Gastroesophageal sphincter (tissue), 4 donors: Measurements from ENCODE around the gene ATP23. TPM values are rescaled to one million over a fixed set of nuclear protein-coding genes. Genes with fewer than 3 reads are reported as not detected.

Experiments
- ATAC-seq: fragments of 150-250 bp; one replicate; pipeline ENCODE4 v1.9.1; 2016; ENCODE audit warnings: mild to moderate bottlenecking, moderate library complexity
- H3K27ac ChIP-seq, 4 donors: fragments of 200-600 bp; sonication (generic) in 3 of 4; 1 replicate in 3 of 4; 2 replicates in 1 of 4; pipeline ENCODE4 v1.5.1; 2016 to 2019
- H3K27me3 ChIP-seq: fragments of 200-600 bp; sonication (generic); one replicate; pipeline ENCODE4 v1.5.1; 2019
- H3K36me3 ChIP-seq, 2 donors: fragments of 200-600 bp; sonication (generic); one replicate each; pipeline ENCODE4 v1.5.1; 2019; ENCODE audit warnings: control low read depth in 1 of 2
- H3K4me1 ChIP-seq, 3 donors: fragments of 200-600 bp; sonication (generic); 1 replicate in 2 of 3; 2 replicates in 1 of 3; pipeline ENCODE4 v1.5.1; 2016 to 2019; ENCODE audit warnings: control low read depth in 2 of 3
- H3K4me3 ChIP-seq, 2 donors: fragments of 200-600 bp; sonication (generic); one replicate each; pipeline ENCODE4 v1.5.1; 2019; ENCODE audit warnings: mild to moderate bottlenecking in 1 of 2, moderate library complexity in 1 of 2
- H3K9me3 ChIP-seq, 3 donors: fragments of 200-600 bp; sonication (generic); one replicate each; pipeline ENCODE4 v1.5.1; 2017 to 2019; ENCODE audit warnings: control low read depth in 2 of 3
- CTCF ChIP-seq, 4 experiments: fragments of 200-600 bp in 2 of 4; fragments of 450-650 bp in 2 of 4; sonication (generic) in 1 of 4; IDR thresholded peaks; one replicate each; pipeline ENCODE4 v1.5.1; 2017 to 2019; ENCODE audit warnings: antibody characterized with exemption in 4 of 4, mild to moderate bottlenecking in 2 of 4, moderate library complexity in 2 of 4
- WGBS, 2 donors: methylation state at CpG; one replicate each; pipeline ENCODE4 v1.1.5; 2018; ENCODE audit warnings: low coverage in 1 of 2; 5-methylcytosine and 5-hydroxymethylcytosine counted together
- total RNA-seq, 4 donors: library from RNA; depleted of rRNA; stranded (reverse); fragments of >200 nt; gene quantifications; one replicate each; pipeline ENCODE4 v1.1.0, GENCODE V29; 2016

ATP23 gene
- total RNA-seq, 4 donors from 2014 or later, result 7.2 to 24.4 (median 14.7) TPM

GRCh38 chr12:58008634-58009033 is 67.3 kb downstream of the ATP23 start:
- no peaks in the 10 kb centered on the region for H3K36me3 ChIP-seq
- no peak overlapping the region for H3K27ac ChIP-seq
- H3K4me3 ChIP-seq, result no peak overlapping the region
- H3K4me1 ChIP-seq, result peaks cover 0 to 11% (median 0%) of the 10 kb centered on the region in 3 donors
- H3K9me3 ChIP-seq, result no peaks in the 10 kb centered on the region
- no peaks in the 10 kb centered on the region for H3K27me3 ChIP-seq
- WGBS, 2 donors, result 30 to 51% methylated on average over 2 to 3 of the region's 3 CpGs
- TF ChIP-seq CTCF (IDR thresholded peaks at IDR 0.05), result no peak
- ATAC-seq, result no peak

Other genes with a start within 250 kb of the ATP23 start
- 100 to 1,000 TPM; 161 to 235 (median 186) TPM for gene OS9, start 247.4 kb upstream of the ATP23 start, total RNA-seq
- 1 to 10 TPM; 1.6 to 4.2 (median 3.3) TPM for gene AGAP2, start 202.8 kb upstream of the ATP23 start, total RNA-seq
- gene TSPAN31, start 196.5 kb upstream of the ATP23 start, total RNA-seq, result 10 to 100 TPM; 47.0 to 75.8 (median 53.2) TPM
- 100 to 1,000 TPM in 2 of 4 donors, 10 to 100 TPM in 2; 56.7 to 107 (median 101) TPM for gene CDK4, start 189.3 kb upstream of the ATP23 start, total RNA-seq
- 10 to 100 TPM in 1 of 4 donors, 1 to 10 TPM in 3; 3.4 to 11.1 (median 7.9) TPM for gene MARCHF9, start 186.5 kb upstream of the ATP23 start, total RNA-seq
- gene CYP27B1, start 174.5 kb upstream of the ATP23 start, total RNA-seq, result under 1 TPM in 3 of 4 donors, not detected in 1; 0.27 to 0.57 (median 0.31) TPM
- gene METTL1, start 169.5 kb upstream of the ATP23 start, total RNA-seq, result 10 to 100 TPM in 1 of 4 donors, 1 to 10 TPM in 3; 4.8 to 11.0 (median 7.8) TPM
- gene EEF1AKMT3, start 169.0 kb upstream of the ATP23 start, total RNA-seq, result 10 to 100 TPM; 10.8 to 19.5 (median 11.7) TPM
- 10 to 100 TPM; 26.4 to 30.9 (median 29.1) TPM for gene TSFM, start 158.8 kb upstream of the ATP23 start, total RNA-seq
- 1 to 10 TPM; 1.4 to 9.3 (median 2.3) TPM for gene AVIL, start 122.8 kb upstream of the ATP23 start, total RNA-seq
- 100 to 1,000 TPM; 151 to 190 (median 170) TPM for gene CTDSP2, start 94.8 kb upstream of the ATP23 start, total RNA-seq